LNCaP clone FGC (cell line): Measurements from ENCODE around the gene CLMN.
A peak's percentile ranks its signal among the peaks of the same experiment; 100 is the strongest.

ENCODE experiments used
- DNase-seq: peaks from one replicate; pipeline ENCODE4 v3.0.0-alpha.2; 2011; ENCODE audit warnings: low read depth
- H3K4me3 ChIP-seq: 2 replicates; pipeline ENCODE4 v1.5.1; 2011; ENCODE audit warnings: mild to moderate bottlenecking, low read depth, low read length, control low read depth
- CTCF ChIP-seq: IDR thresholded peaks from 2 replicates; pipeline ENCODE4 v1.5.1; 2012; ENCODE audit warnings: mild to moderate bottlenecking; ENCODE audit not compliant: control insufficient read depth, insufficient read depth; ENCODE audit errors: extremely low read depth

CLMN gene

DNA sequence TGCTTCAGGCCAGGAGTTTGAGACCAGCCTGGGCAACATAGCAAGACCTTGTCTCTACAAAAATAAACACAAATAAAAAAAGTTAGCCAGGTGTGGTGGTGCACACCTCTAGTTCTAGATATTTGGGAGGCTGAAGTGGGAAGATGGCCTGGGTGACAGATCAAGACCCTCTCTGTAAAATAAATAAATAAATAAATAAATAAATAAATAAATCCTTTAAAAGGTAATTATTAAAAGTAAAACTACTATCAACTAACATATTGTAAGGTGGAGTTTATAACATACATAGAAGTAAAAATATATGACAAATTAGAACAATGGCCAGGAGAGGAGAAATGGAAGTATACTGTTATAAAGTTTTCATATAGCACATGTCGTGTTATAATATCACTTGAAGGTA, 33.3 kb upstream of the CLMN start:
- TF ChIP-seq CTCF = no peak
- no peak overlapping the region for H3K4me3 ChIP-seq
- no peak for DNase-seq

DNA sequence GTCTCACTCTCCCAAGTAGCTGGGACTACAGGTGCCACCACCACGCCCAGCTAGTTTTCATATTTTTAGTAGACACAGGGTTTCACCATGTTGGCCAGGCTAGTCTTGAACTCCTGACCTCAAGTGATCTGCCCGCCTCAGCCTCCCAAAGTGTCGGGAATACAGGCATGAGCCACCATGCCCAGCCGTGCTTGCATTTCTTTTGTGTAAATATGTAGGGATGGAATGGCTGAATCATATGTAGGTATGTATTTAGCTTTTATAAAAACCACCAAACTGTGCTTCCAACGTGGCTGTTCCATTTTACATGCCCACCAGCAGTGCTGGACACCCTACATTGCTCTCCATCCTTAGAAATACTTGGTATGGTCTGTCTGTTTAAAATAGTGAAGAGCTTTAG, 32.8 kb upstream of the CLMN start:
- DNase-seq = no peak

DNA sequence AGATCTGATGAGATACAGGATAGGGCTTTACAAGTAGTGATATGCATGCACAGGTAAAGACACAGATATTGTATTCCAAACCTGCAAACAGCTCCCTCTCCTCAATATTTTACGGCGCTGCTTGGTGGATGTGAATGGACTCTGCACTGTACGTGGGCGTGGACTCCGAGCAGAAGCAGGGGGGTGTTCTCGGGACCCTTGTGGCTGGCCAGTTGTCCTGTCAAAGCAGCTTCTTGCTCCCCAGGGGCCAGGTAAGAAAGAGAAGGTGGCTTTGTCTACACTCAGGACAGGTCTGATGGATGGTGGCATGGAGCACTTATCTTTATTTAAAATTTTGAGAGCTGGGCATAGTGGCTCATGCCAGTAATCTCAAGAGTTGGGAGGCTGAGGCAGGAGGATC, 29.5 kb upstream of the CLMN start:
- no peak for DNase-seq
- no peak overlapping the region for H3K4me3 ChIP-seq
- TF ChIP-seq CTCF = no peak

More for the DNA sequence above, 32.8 kb upstream of the CLMN start:
- TF ChIP-seq CTCF = no peak
- H3K4me3 ChIP-seq = no peak overlapping the region

- TF ChIP-seq CTCF = peak; percentile 21; the same call in 1 of the 2 replicates
Observed at GRCh38 chr14:95348395-95349080, 28.8 kb upstream of the CLMN start.

DNA sequence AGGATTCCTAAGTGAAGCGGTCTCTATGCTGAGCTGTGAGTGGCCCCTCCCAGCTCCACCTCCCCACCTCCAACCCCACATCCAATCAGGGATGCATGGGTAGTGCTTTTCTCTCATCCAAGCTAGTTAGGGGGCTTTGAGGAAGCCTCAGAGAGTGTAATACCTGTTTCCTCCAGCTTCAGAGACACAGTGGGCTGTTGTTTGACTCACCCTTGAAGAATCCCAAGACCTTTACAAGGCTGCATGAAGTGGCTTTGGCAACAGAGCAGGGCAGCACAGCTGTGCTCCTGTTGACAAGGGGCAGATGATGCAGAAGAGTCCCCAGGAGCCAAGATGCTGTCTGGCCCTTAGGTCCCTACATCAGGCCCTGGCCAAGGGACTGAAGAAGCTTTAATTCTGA, 27.1 kb upstream of the CLMN start:
- TF ChIP-seq CTCF = no peak
- no peak overlapping the region for H3K4me3 ChIP-seq
- DNase-seq = no peak

More at GRCh38 chr14:95348395-95349080, 28.8 kb upstream of the CLMN start:
- DNase-seq = peak; percentile 69
- no peak overlapping the region for H3K4me3 ChIP-seq

- no peak for TF ChIP-seq CTCF
- H3K4me3 ChIP-seq = no peak overlapping the region
- DNase-seq = no peak
Observed at GRCh38 chr14:95346266-95346665, 26.6 kb upstream of the CLMN start.

GRCh38 chr14:95345032-95345431, 25.3 kb upstream of the CLMN start:
- no peak overlapping the region for H3K4me3 ChIP-seq
- TF ChIP-seq CTCF = no peak

More at GRCh38 chr14:95345032-95345431, 25.3 kb upstream of the CLMN start:
- no peak for DNase-seq
